ENCODE measurements around the gene MED13L. TPM values are rescaled to one million over a fixed set of nuclear protein-coding genes. Genes with fewer than 3 reads are reported as not detected.
A peak's percentile ranks its signal among the peaks of the same experiment; 100 is the strongest.

The MED13L gene
- total RNA-seq, 2 experiments from 2014 or later: 42.4 to 46.0 TPM

- DNase-seq: no peak
- Mint-ChIP-seq H3K27me3 (ENCODE audit: low read depth) (no peaks in the 10 kb centered on the region), H3K4me3 (no peak overlapping the region), H3K4me1 (ENCODE audit: low read depth) (peaks cover 57% of the 10 kb centered on the region), H3K9me3 (no peaks in the 10 kb centered on the region), H3K27ac (no peak overlapping the region), H3K36me3 (ENCODE audit: low read depth) (no peaks in the 10 kb centered on the region)
- CTCF ChIA-PET: interaction anchor here (1.5 kb wide), 1 partner anchor 7 kb away, joined by 3 read pairs; no protein-coding TSS in a partner anchor
- intact Hi-C loops (cut with micrococcal nuclease): loop anchor here (1.0 kb wide), 1 partner anchor 12 kb away; no protein-coding TSS in a partner anchor
Measured at GRCh38 chr12:116148844-116149243, 128.6 kb downstream of the MED13L start.

GRCh38 chr12:116146386-116146785, 131.1 kb downstream of the MED13L start:
- no peak for DNase-seq
- intact Hi-C loops (cut with micrococcal nuclease): no loop called here
- Mint-ChIP-seq H3K36me3 (ENCODE audit: low read depth) (no peaks in the 10 kb centered on the region), H3K4me3 (no peak overlapping the region), H3K9me3 (no peaks in the 10 kb centered on the region), H3K27me3 (ENCODE audit: low read depth) (no peaks in the 10 kb centered on the region), H3K27ac (no peak overlapping the region), H3K4me1 (ENCODE audit: low read depth) (peaks cover 59% of the 10 kb centered on the region)
- CTCF ChIA-PET: interaction anchor here (2.7 kb wide), 1 partner anchor 90 kb away, joined by 8 read pairs; no protein-coding TSS in a partner anchor

GRCh38 chr12:116145451-116145850, 132.0 kb downstream of the MED13L start:
- no peaks in the 10 kb centered on the region for H3K36me3 Mint-ChIP-seq (ENCODE audit: low read depth)
- H3K9me3 Mint-ChIP-seq: no peaks in the 10 kb centered on the region
- DNase-seq: no peak
- H3K4me1 Mint-ChIP-seq (ENCODE audit: low read depth): peaks cover 55% of the 10 kb centered on the region
- H3K27me3 Mint-ChIP-seq (ENCODE audit: low read depth): no peaks in the 10 kb centered on the region
- intact Hi-C loops (cut with micrococcal nuclease): no loop called here
- CTCF ChIA-PET: no interaction called here
- H3K27ac Mint-ChIP-seq: no peak overlapping the region
- no peak overlapping the region for H3K4me3 Mint-ChIP-seq

- DNase-seq: no peak
- no peaks in the 10 kb centered on the region for H3K36me3 Mint-ChIP-seq (ENCODE audit: low read depth)
- no peak overlapping the region for H3K27ac Mint-ChIP-seq
- intact Hi-C loops (cut with micrococcal nuclease): loop anchor here (5.0 kb wide), 1 partner anchor 563 kb away; no protein-coding TSS in a partner anchor
- H3K9me3 Mint-ChIP-seq: no peaks in the 10 kb centered on the region
- peaks cover 52% of the 10 kb centered on the region for H3K4me1 Mint-ChIP-seq (ENCODE audit: low read depth)
- CTCF ChIA-PET: interaction anchor here (0.7 kb wide), 1 partner anchor 27 kb away, joined by 3 read pairs; no protein-coding TSS in a partner anchor
- no peaks in the 10 kb centered on the region for H3K27me3 Mint-ChIP-seq (ENCODE audit: low read depth)
- H3K4me3 Mint-ChIP-seq: no peak overlapping the region
Measured at GRCh38 chr12:116144384-116144783, 133.1 kb downstream of the MED13L start.

GRCh38 chr12:116143909-116144308, 133.6 kb downstream of the MED13L start:
- Mint-ChIP-seq H3K4me1 (ENCODE audit: low read depth) (peaks cover 52% of the 10 kb centered on the region), H3K4me3 (no peak overlapping the region), H3K9me3 (no peaks in the 10 kb centered on the region), H3K27me3 (ENCODE audit: low read depth) (no peaks in the 10 kb centered on the region), H3K36me3 (ENCODE audit: low read depth) (no peaks in the 10 kb centered on the region), H3K27ac (peak overlapping the region; percentile 13)
- no peak for DNase-seq
- CTCF ChIA-PET: interaction anchor here (0.7 to 1.0 kb wide), 2 partner anchors 28 to 81 kb away, joined by 3 read pairs; no protein-coding TSS in a partner anchor
- intact Hi-C loops (cut with micrococcal nuclease): loop anchor here (1.0 to 5.0 kb wide), 3 partner anchors 28 to 563 kb away; no protein-coding TSS in a partner anchor

GRCh38 chr12:116142936-116143898, 134.3 kb downstream of the MED13L start:
- Mint-ChIP-seq H3K27ac (peak overlapping the region; percentile 13), H3K36me3 (ENCODE audit: low read depth) (no peaks in the 10 kb centered on the region), H3K4me3 (no peak overlapping the region), H3K9me3 (no peaks in the 10 kb centered on the region), H3K27me3 (ENCODE audit: low read depth) (no peaks in the 10 kb centered on the region), H3K4me1 (ENCODE audit: low read depth) (peaks cover 55% of the 10 kb centered on the region)
- no peak for DNase-seq
- CTCF ChIA-PET: interaction anchor here (1.0 to 3.1 kb wide), 3 partner anchors 80 to 454 kb away, joined by 3 to 24 read pairs (median 4); no protein-coding TSS in a partner anchor
- intact Hi-C loops (cut with micrococcal nuclease): loop anchor here (1.0 to 5.0 kb wide), 3 partner anchors 29 to 564 kb away; no protein-coding TSS in a partner anchor

- no peaks in the 10 kb centered on the region for H3K36me3 Mint-ChIP-seq (ENCODE audit: low read depth)
- H3K9me3 Mint-ChIP-seq: no peaks in the 10 kb centered on the region
- no peak overlapping the region for H3K27ac Mint-ChIP-seq
- intact Hi-C loops (cut with micrococcal nuclease): loop anchor here (1.0 to 5.0 kb wide), 7 partner anchors 54 to 566 kb away; partner anchors contain the start of gene MED13L
- H3K4me1 Mint-ChIP-seq (ENCODE audit: low read depth): peaks cover 64% of the 10 kb centered on the region
- no peaks in the 10 kb centered on the region for H3K27me3 Mint-ChIP-seq (ENCODE audit: low read depth)
- no peak for DNase-seq
- H3K4me3 Mint-ChIP-seq: no peak overlapping the region
- CTCF ChIA-PET: interaction anchor here (0.6 to 3.1 kb wide), 17 partner anchors 8 to 567 kb away, joined by 3 to 24 read pairs (median 3); no protein-coding TSS in a partner anchor
Measured at GRCh38 chr12:116141833-116142162, 135.7 kb downstream of the MED13L start.

GRCh38 chr12:116141110-116141832, 136.2 kb downstream of the MED13L start:
- H3K9me3 Mint-ChIP-seq: no peaks in the 10 kb centered on the region
- no peak for DNase-seq
- peaks cover 67% of the 10 kb centered on the region for H3K4me1 Mint-ChIP-seq (ENCODE audit: low read depth)
- no peaks in the 10 kb centered on the region for H3K36me3 Mint-ChIP-seq (ENCODE audit: low read depth)
- H3K27me3 Mint-ChIP-seq (ENCODE audit: low read depth): no peaks in the 10 kb centered on the region
- CTCF ChIA-PET: interaction anchor here (0.6 to 3.1 kb wide), 18 partner anchors 8 to 568 kb away, joined by 3 to 24 read pairs (median 3); no protein-coding TSS in a partner anchor
- no peak overlapping the region for H3K27ac Mint-ChIP-seq
- no peak overlapping the region for H3K4me3 Mint-ChIP-seq
- intact Hi-C loops (cut with micrococcal nuclease): loop anchor here (1.0 to 5.0 kb wide), 6 partner anchors 54 to 566 kb away; partner anchors contain the start of gene MED13L

GRCh38 chr12:116140529-116140928, 137.0 kb downstream of the MED13L start:
- Mint-ChIP-seq H3K27ac (no peak overlapping the region), H3K27me3 (ENCODE audit: low read depth) (no peaks in the 10 kb centered on the region), H3K9me3 (no peaks in the 10 kb centered on the region), H3K36me3 (ENCODE audit: low read depth) (no peaks in the 10 kb centered on the region), H3K4me1 (ENCODE audit: low read depth) (peaks cover 71% of the 10 kb centered on the region), H3K4me3 (no peak overlapping the region)
- CTCF ChIA-PET: interaction anchor here (1.0 to 3.1 kb wide), 8 partner anchors 54 to 569 kb away, joined by 3 to 24 read pairs (median 5); no protein-coding TSS in a partner anchor
- intact Hi-C loops (cut with micrococcal nuclease): loop anchor here (2.0 to 5.0 kb wide), 3 partner anchors 136 to 567 kb away; partner anchors contain the start of gene MED13L
- no peak for DNase-seq

GRCh38 chr12:116138781-116139180, 138.7 kb downstream of the MED13L start:
- H3K4me3 Mint-ChIP-seq: no peak overlapping the region
- DNase-seq: no peak
- intact Hi-C loops (cut with micrococcal nuclease): loop anchor here (5.0 to 10.0 kb wide), 2 partner anchors 121 to 536 kb away; no protein-coding TSS in a partner anchor
- no peak overlapping the region for H3K27ac Mint-ChIP-seq
- H3K4me1 Mint-ChIP-seq (ENCODE audit: low read depth): peaks cover 69% of the 10 kb centered on the region
- CTCF ChIA-PET: interaction anchor here (0.9 to 1.5 kb wide), 3 partner anchors 10 to 36 kb away, joined by 3 to 4 read pairs (median 3); no protein-coding TSS in a partner anchor
- no peaks in the 10 kb centered on the region for H3K36me3 Mint-ChIP-seq (ENCODE audit: low read depth)
- no peaks in the 10 kb centered on the region for H3K27me3 Mint-ChIP-seq (ENCODE audit: low read depth)
- no peaks in the 10 kb centered on the region for H3K9me3 Mint-ChIP-seq

GRCh38 chr12:116138364-116138763, 139.1 kb downstream of the MED13L start:
- Mint-ChIP-seq H3K9me3 (no peaks in the 10 kb centered on the region), H3K4me3 (no peak overlapping the region), H3K27ac (peak overlapping the region; percentile 33), H3K27me3 (ENCODE audit: low read depth) (no peaks in the 10 kb centered on the region), H3K36me3 (ENCODE audit: low read depth) (no peaks in the 10 kb centered on the region), H3K4me1 (ENCODE audit: low read depth) (peaks cover 69% of the 10 kb centered on the region)
- CTCF ChIA-PET: interaction anchor here (0.9 to 1.5 kb wide), 3 partner anchors 10 to 35 kb away, joined by 3 to 4 read pairs (median 3); no protein-coding TSS in a partner anchor
- intact Hi-C loops (cut with micrococcal nuclease): loop anchor here (5.0 to 10.0 kb wide), 2 partner anchors 121 to 536 kb away; no protein-coding TSS in a partner anchor
- DNase-seq: no peak
